HepG2 (cell line): ENCODE measurements around the gene MSMP. TPM values are rescaled to one million over a fixed set of nuclear protein-coding genes. Genes with fewer than 3 reads are reported as not detected.

Experiments used
- ATAC-seq: fragments of 200-7000 bp; cut with Tn5 transposase; 3 replicates; pipeline ENCODE4 v1.9.1; 2020; ENCODE audit warnings: mild to moderate bottlenecking, moderate library complexity
- BruUV-seq: library from RNA; stranded (reverse); fragments of 400-500 nt; replicated peaks from 2 replicates; lab custom pipeline; 2021; lab: Mats Ljungman, UMichigan
- CTCF ChIA-PET: fragments of 300-600 bp; formaldehyde crosslinking; extraction: SDS; loops from one replicate; lab custom pipeline; 2021; ENCODE audit warnings: low total read pairs, inconsistent platforms, low intra/inter-chr PET ratio; lab: Yijun Ruan, JAX
- POLR2A ChIA-PET: fragments of 350-600 bp; sonication (Branson Sonifier 250); formaldehyde crosslinking; loops from one replicate; lab custom pipeline; 2020; ENCODE audit warnings: antibody characterized with exemption, inconsistent platforms; lab: Yijun Ruan, JAX
- DNase-seq: peaks from one replicate; pipeline ENCODE4 v3.0.0-alpha.2; 2015; ENCODE audit warnings: low spot score
- FAIRE-seq: peaks from 3 replicates; lab custom pipeline; 2011; peaks lifted over from hg19 to GRCh38; lab: Jason Lieb, UNC
- H2AFZ ChIP-seq: one replicate; pipeline ENCODE4 v1.6.1; 2011; ENCODE audit warnings: low read length, inconsistent platforms
- H3K27ac ChIP-seq: fragments of 300-600 bp; 3 replicates; pipeline ENCODE4 v1.8.0; 2011; ENCODE audit warnings: mixed run types, mild to moderate bottlenecking, mixed read lengths, low read length, inconsistent platforms; ENCODE audit not compliant: insufficient read depth; ENCODE audit errors: extremely low read length
- H3K27me3 ChIP-seq, 2 experiments: fragments of 200-600 bp in 1 of 2; 2 replicates in 1 of 2; 3 replicates in 1 of 2; pipeline versions ENCODE4 v1.6.0 to v1.8.0; 2011; ENCODE audit warnings: low read length in 2 of 2, mild to moderate bottlenecking in 2 of 2, moderate library complexity in 2 of 2, inconsistent platforms in 1 of 2; ENCODE audit not compliant: insufficient read depth in 2 of 2, control insufficient read depth in 1 of 2
- H3K36me3 ChIP-seq, 2 experiments: fragments of 200-600 bp in 1 of 2; replicated peaks in 1 of 2; 2 replicates in 1 of 2; 3 replicates in 1 of 2; pipeline versions ENCODE4 v1.5.1 to v1.8.0; 2011; ENCODE audit warnings: low read length in 2 of 2, inconsistent platforms in 1 of 2; ENCODE audit not compliant: insufficient read depth in 2 of 2, control insufficient read depth in 1 of 2
- H3K4me1 ChIP-seq: 2 replicates; pipeline ENCODE4 v1.5.1; 2012; ENCODE audit warnings: low read length, inconsistent platforms; ENCODE audit not compliant: insufficient read depth
- H3K4me2 ChIP-seq: 2 replicates; pipeline ENCODE4 v1.6.0; 2011; ENCODE audit warnings: low read depth, low read length, inconsistent platforms
- H3K4me3 ChIP-seq, 3 experiments: fragments of 200-600 bp in 1 of 3; sonication (generic), shearing (Covaris generic) in 1 of 3; replicated peaks in 1 of 3; 2 replicates each; pipeline ENCODE4 v1.5.1; 2011 to 2016; ENCODE audit warnings: low read length in 3 of 3, inconsistent platforms in 2 of 3, low read depth in 2 of 3, mild to moderate bottlenecking in 2 of 3, control low read depth in 1 of 3, mixed read lengths in 1 of 3; ENCODE audit not compliant: insufficient read depth in 1 of 3
- H3K79me2 ChIP-seq: one replicate; pipeline ENCODE4 v1.6.1; 2011; ENCODE audit warnings: low read length, inconsistent platforms; ENCODE audit not compliant: insufficient read depth
- H3K9ac ChIP-seq: 2 replicates; pipeline ENCODE4 v1.6.0; 2011; ENCODE audit warnings: mild to moderate bottlenecking, low read depth, low read length, inconsistent platforms; ENCODE audit not compliant: insufficient read depth
- H3K9me3 ChIP-seq: 2 replicates; pipeline ENCODE4 v1.5.1; 2012; ENCODE audit warnings: mild to moderate bottlenecking, low read length
- H4K20me1 ChIP-seq: 2 replicates; pipeline ENCODE4 v1.6.0; 2011; ENCODE audit warnings: inconsistent platforms, mild to moderate bottlenecking, low read length, moderate library complexity; ENCODE audit not compliant: insufficient read depth
- ATF7-NPFF ChIP-seq: sonication (generic); formaldehyde crosslinking; IDR thresholded peaks from 2 replicates; pipeline ENCODE4 v1.8.1; 2023; ENCODE audit warnings: mild to moderate bottlenecking, low read depth, missing genetic modification reagents, moderate library complexity
- GATAD1 ChIP-seq: IDR thresholded peaks from 2 replicates; pipeline ENCODE4 v1.6.1; 2016; ENCODE audit warnings: missing genetic modification reagents, missing compliant biosample characterization
- GLMP ChIP-seq: sonication (generic); formaldehyde crosslinking; IDR thresholded peaks from 2 replicates; pipeline ENCODE4 v1.9.0; 2021; ENCODE audit warnings: missing genetic modification reagents, mild to moderate bottlenecking, borderline replicate concordance
- GTF3A ChIP-seq: sonication (generic); formaldehyde crosslinking; conservative IDR thresholded peaks from 2 replicates; pipeline ENCODE4 v1.4.0; 2020; ENCODE audit warnings: mild to moderate bottlenecking, missing genetic modification reagents
- HMGA1 ChIP-seq: sonication (generic); formaldehyde crosslinking; conservative IDR thresholded peaks from 2 replicates; pipeline ENCODE4 v1.4.0; 2020; ENCODE audit warnings: missing genetic modification reagents
- HNF4G ChIP-seq, 2 experiments: sonication (generic) in 1 of 2; formaldehyde crosslinking in 1 of 2; IDR thresholded peaks; 2 replicates each; pipeline versions ENCODE4 v1.4.0 to v1.6.1; 2011 to 2020; ENCODE audit warnings: borderline replicate concordance in 2 of 2, low read depth in 2 of 2, mild to moderate bottlenecking in 2 of 2, low read length in 1 of 2, missing genetic modification reagents in 1 of 2, moderate library complexity in 1 of 2
- MYC ChIP-seq: sonication (generic); formaldehyde crosslinking; IDR thresholded peaks from 2 replicates; pipeline ENCODE4 v1.9.0; 2021; ENCODE audit warnings: missing genetic modification reagents, borderline replicate concordance
- NCOR1 ChIP-seq: fragments of 200-600 bp; sonication (generic); IDR thresholded peaks from 2 replicates; pipeline ENCODE4 v1.7.0; 2017; ENCODE audit warnings: antibody characterized with exemption, low read length, borderline replicate concordance
- RBAK ChIP-seq: sonication (generic); formaldehyde crosslinking; IDR thresholded peaks from 2 replicates; pipeline ENCODE4 v1.5.1; 2020; ENCODE audit warnings: mild to moderate bottlenecking, missing genetic modification reagents
- SRY ChIP-seq: sonication (generic); formaldehyde crosslinking; IDR thresholded peaks from 2 replicates; pipeline ENCODE4 v1.8.0; 2022; ENCODE audit warnings: mild to moderate bottlenecking, missing genetic modification reagents
- STAT6 ChIP-seq: sonication (generic); formaldehyde crosslinking; IDR thresholded peaks from 2 replicates; pipeline ENCODE4 v1.4.0; 2020; ENCODE audit warnings: missing genetic modification reagents, mild to moderate bottlenecking, borderline replicate concordance
- ZGPAT ChIP-seq: IDR thresholded peaks from 2 replicates; pipeline ENCODE4 v1.6.1; 2016; ENCODE audit warnings: mild to moderate bottlenecking
- ZNF547 ChIP-seq: sonication (generic); formaldehyde crosslinking; IDR thresholded peaks from 2 replicates; pipeline ENCODE4 v1.5.1; 2020; ENCODE audit warnings: mild to moderate bottlenecking, missing genetic modification reagents
- ZNF720 ChIP-seq: sonication (generic); formaldehyde crosslinking; IDR thresholded peaks from 2 replicates; pipeline ENCODE4 v1.4.0; 2020; ENCODE audit warnings: missing genetic modification reagents
- WGBS: methylation state at CpG from one replicate; pipeline ENCODE4 v1.1.6; 2017; ENCODE audit warnings: low lambda C conversion rate; 5-methylcytosine and 5-hydroxymethylcytosine counted together
- in situ Hi-C: cut with HindIII; loops from 2 replicates; pipeline ENCODE4 v1.10.0; 2017; ENCODE audit warnings: low pct_unique_long_range_greater_than_20kb; ENCODE audit not compliant: extremely low pct_ligation_motif_present
- intact Hi-C: fragments of 100-400 bp; cut with micrococcal nuclease; formaldehyde crosslinking; loops from one replicate; pipeline ENCODE4 v1.10.0; 2022; ENCODE audit not compliant: unreplicated experiment
- polyA plus RNA-seq, 8 experiments: library from polyadenylated mRNA; depleted of rRNA in 3 of 8; stranded (reverse) in 7 of 8; unstranded in 1 of 8; fragments of >200 nt; fragmentation: Illumina TruSeq in 4 of 8; extraction: Trizol in 4 of 8; gene quantifications; 2 replicates each; pipeline versions ENCODE4 v1.2.1 to v1.2.3, GENCODE V29; 2011 to 2016; ENCODE audit warnings: low read depth in 4 of 8, missing spikeins in 1 of 8, mixed read lengths in 1 of 8; ENCODE audit not compliant: insufficient read depth in 1 of 8
- total RNA-seq, 5 experiments: library from RNA; depleted of rRNA; stranded (reverse); fragments of >200 nt; fragmentation: Illumina TruSeq; extraction: Trizol; gene quantifications; 2 replicates each; pipeline ENCODE4 v1.2.3, GENCODE V29; 2016; ENCODE audit warnings: low read depth in 1 of 5

The MSMP gene
- total and polyA plus RNA-seq, 2 of the 13 experiments (the other 11 are each of a cell fraction or from before 2014, with no cell fraction given) = 0.24 to 0.46 TPM

GRCh38 chr9:35757892-35758275 is 3.8 kb upstream of the MSMP start (continued):
- TF ChIP-seq MYC (CRISPR knock-in tag) (no peak), ZNF547 (CRISPR knock-in tag) (no peak)

DNA sequence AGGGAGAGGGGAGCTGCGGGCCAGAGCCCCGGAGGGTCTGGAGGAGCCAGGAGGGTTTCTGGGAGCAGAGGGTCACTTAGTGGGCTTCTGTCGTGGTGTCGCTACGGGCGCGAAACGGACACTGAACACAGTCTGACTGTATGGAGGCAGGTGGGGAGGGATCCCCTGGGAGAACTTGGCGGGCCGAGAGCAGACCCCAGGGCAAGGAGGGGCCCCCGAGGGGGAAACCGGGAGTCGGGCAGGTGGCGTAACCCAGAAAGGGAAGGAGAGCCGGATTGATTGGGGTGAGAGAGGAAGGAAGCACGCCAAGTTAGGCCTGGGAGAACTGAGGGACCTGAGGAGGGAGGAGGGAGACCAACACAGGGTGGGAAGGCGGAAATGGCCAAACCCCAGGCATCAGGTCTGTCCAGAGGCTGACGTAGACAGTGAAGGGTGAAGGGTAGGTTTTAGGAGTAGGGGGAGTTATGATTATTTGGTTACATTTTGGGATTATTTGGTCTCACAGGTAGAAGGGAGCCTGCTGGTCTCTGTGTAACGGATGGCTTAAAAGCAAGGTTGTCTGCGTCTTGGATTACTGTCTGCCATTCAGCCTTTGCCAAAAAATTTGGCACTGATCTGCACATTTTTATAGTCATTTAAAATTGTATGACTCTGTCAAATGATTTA is 3.3 kb upstream of the MSMP start:
- Histone ChIP-seq H3K4me2 (peak overlapping the region; percentile 95), H4K20me1 (no peaks in the 10 kb centered on the region), H3K9me3 (no peaks in the 10 kb centered on the region), H3K4me1 (peaks cover 33% of the 10 kb centered on the region), H3K27ac (peak overlapping the region; percentile 95), H3K9ac (peak overlapping the region; percentile 83), H3K4me3 (peak overlapping the region; percentile 82 to 90 (median 89)), H3K36me3 (peaks cover 4 to 13% of the 10 kb centered on the region in 2 experiments; a peak in 2 of 5 replicates), H3K79me2 (peaks cover 39% of the 10 kb centered on the region), H2AFZ (no peak overlapping the region), H3K27me3 (no peaks in the 10 kb centered on the region; a peak in 1 of 5 replicates)
- intact Hi-C loops (loop anchor here (2.0 kb wide), 1 partner anchor 21 kb away; no protein-coding TSS in a partner anchor), in situ Hi-C loops (no loop called here)
- ATAC-seq (peak; percentile 80), DNase-seq (peak; percentile 35), FAIRE-seq (peak; percentile 75)
- BruUV-seq = no TSS peak
- WGBS = under 1% methylated on average over 17 of the region's 20 CpGs
- ChIA-PET CTCF (interaction anchor here (0.6 kb wide), 1 partner anchor 135 kb away, joined by 4 read pairs; no protein-coding TSS in a partner anchor), POLR2A (interaction anchor here (0.6 to 1.5 kb wide), 10 partner anchors 9 to 334 kb away, joined by 3 to 21 read pairs (median 4); partner anchors contain the start of genes CREB3, GBA2, RGP1 and TLN1)
- no peak for TF ChIP-seq GTF3A (CRISPR knock-in tag)
- TF ChIP-seq GLMP (CRISPR knock-in tag) = no peak
- no peak for TF ChIP-seq NCOR1
- TF ChIP-seq ZNF720 (CRISPR knock-in tag) = no peak
- TF ChIP-seq RBAK = no peak
- 0 out of 2 replicates have a peak, but pooled peaks have one; percentile 48 for TF ChIP-seq ZGPAT (CRISPR knock-in tag)
- TF ChIP-seq STAT6 (CRISPR knock-in tag) = no peak
- TF ChIP-seq ATF7-NPFF (CRISPR knock-in tag) = 0 out of 2 replicates have a peak, but pooled peaks have one; percentile 6
- no peak for TF ChIP-seq HMGA1 (CRISPR knock-in tag)
- TF ChIP-seq HNF4G (IDR thresholded peaks at IDR 0.05; ENCODE audit: borderline replicate concordance, low read depth, low read length) = no peak
- 0 out of 2 replicates have a peak, but pooled peaks have one; percentile 1 for TF ChIP-seq HNF4G (CRISPR knock-in tag; IDR thresholded peaks at IDR 0.05; ENCODE audit: borderline replicate concordance, low read depth)
- TF ChIP-seq SRY (CRISPR knock-in tag) = no peak
- TF ChIP-seq GATAD1 (CRISPR knock-in tag) = no peak; the same call in 1 of the 2 replicates
